ENCODE data around the gene RWDD4.

RWDD4 gene

GRCh38 chr4:183599284-183599683, 59.7 kb downstream of the RWDD4 start:
- no peak for DNase-seq

- no peak for DNase-seq
Measured at GRCh38 chr4:183596067-183596757, 62.8 kb downstream of the RWDD4 start.

- DNase-seq: no peak
Measured at GRCh38 chr4:183594823-183595222, 64.2 kb downstream of the RWDD4 start.

GRCh38 chr4:183591301-183591700, 67.7 kb downstream of the RWDD4 start:
- no peak for DNase-seq
